ENCODE results near the gene ARHGAP4.

The ARHGAP4 gene

GRCh38 chrX:153876112-153876491 is 50.0 kb downstream of the ARHGAP4 start:
- TF ChIP-seq ZNF274 (IDR thresholded peaks at IDR 0.05; ENCODE audit: low read depth, low read length) = no peak
- H3K4me3 ChIP-seq (ENCODE audit: low read length) = no peak overlapping the region

GRCh38 chrX:153875391-153876111 is 50.5 kb downstream of the ARHGAP4 start:
- H3K4me3 ChIP-seq (ENCODE audit: low read length) = no peak overlapping the region
- TF ChIP-seq ZNF274 (IDR thresholded peaks at IDR 0.05; ENCODE audit: low read depth, low read length) = no peak

- no peak overlapping the region for H3K4me3 ChIP-seq (ENCODE audit: low read length)
- TF ChIP-seq ZNF274 (IDR thresholded peaks at IDR 0.05; ENCODE audit: low read depth, low read length) = no peak
Measured at GRCh38 chrX:153874366-153875125, 51.5 kb downstream of the ARHGAP4 start.

- no peak overlapping the region for H3K4me3 ChIP-seq (ENCODE audit: low read length)
- no peak for TF ChIP-seq ZNF274 (IDR thresholded peaks at IDR 0.05; ENCODE audit: low read depth, low read length)
Measured at GRCh38 chrX:153874085-153874365, 52.0 kb downstream of the ARHGAP4 start.

- no peak overlapping the region for H3K4me3 ChIP-seq (ENCODE audit: low read length)
- no peak for TF ChIP-seq ZNF274 (IDR thresholded peaks at IDR 0.05; ENCODE audit: low read depth, low read length)
Measured at GRCh38 chrX:153873282-153874084, 52.6 kb downstream of the ARHGAP4 start.

- TF ChIP-seq ZNF274 (IDR thresholded peaks at IDR 0.05; ENCODE audit: low read depth, low read length) = no peak
- H3K4me3 ChIP-seq (ENCODE audit: low read length) = no peak overlapping the region
Measured at GRCh38 chrX:153871946-153872878, 53.9 kb downstream of the ARHGAP4 start.

- no peak overlapping the region for H3K4me3 ChIP-seq (ENCODE audit: low read length)
- no peak for TF ChIP-seq ZNF274 (IDR thresholded peaks at IDR 0.05; ENCODE audit: low read depth, low read length)
Measured at GRCh38 chrX:153871451-153871850, 54.6 kb downstream of the ARHGAP4 start.

- no peak overlapping the region for H3K4me3 ChIP-seq (ENCODE audit: low read length)
- no peak for TF ChIP-seq ZNF274 (IDR thresholded peaks at IDR 0.05; ENCODE audit: low read depth, low read length)
Measured at GRCh38 chrX:153870791-153871360, 55.2 kb downstream of the ARHGAP4 start.

GRCh38 chrX:153870288-153870690 is 55.8 kb downstream of the ARHGAP4 start:
- no peak for TF ChIP-seq ZNF274 (IDR thresholded peaks at IDR 0.05; ENCODE audit: low read depth, low read length)

GRCh38 chrX:153869473-153870287 is 56.4 kb downstream of the ARHGAP4 start:
- H3K4me3 ChIP-seq (ENCODE audit: low read length) = no peak overlapping the region
- no peak for TF ChIP-seq ZNF274 (IDR thresholded peaks at IDR 0.05; ENCODE audit: low read depth, low read length)

More at GRCh38 chrX:153870288-153870690, 55.8 kb downstream of the ARHGAP4 start:
- H3K4me3 ChIP-seq (ENCODE audit: low read length) = no peak overlapping the region

GRCh38 chrX:153868576-153869472 is 57.2 kb downstream of the ARHGAP4 start:
- no peak for TF ChIP-seq ZNF274 (IDR thresholded peaks at IDR 0.05; ENCODE audit: low read depth, low read length)

GRCh38 chrX:153867671-153868070 is 58.4 kb downstream of the ARHGAP4 start:
- H3K4me3 ChIP-seq (ENCODE audit: low read length) = no peak overlapping the region
- no peak for TF ChIP-seq ZNF274 (IDR thresholded peaks at IDR 0.05; ENCODE audit: low read depth, low read length)

More at GRCh38 chrX:153868576-153869472, 57.2 kb downstream of the ARHGAP4 start:
- H3K4me3 ChIP-seq (ENCODE audit: low read length) = no peak overlapping the region
